Endodermal cell (in vitro differentiated cells): ENCODE measurements around the gene TRIM3. TPM values are rescaled to one million over a fixed set of nuclear protein-coding genes. Genes with fewer than 3 reads are reported as not detected.
"Not testable (repeated sequence)": the region's sequence is repeated elsewhere in the genome, so short reads cannot be mapped to it uniquely, and the experiment has no call there.

ENCODE experiments used
- DNase-seq: peaks from one replicate; pipeline ENCODE4 v3.0.0-alpha.2; 2017
- H3K27ac ChIP-seq: 2 replicates; pipeline ENCODE4 v1.5.1; 2013; ENCODE audit warnings: mild to moderate bottlenecking, low read depth, low read length, moderate library complexity
- H3K27me3 ChIP-seq: 2 replicates; pipeline ENCODE4 v1.6.1; 2013; ENCODE audit warnings: mild to moderate bottlenecking, low read length, moderate library complexity; ENCODE audit not compliant: insufficient read depth, control insufficient read depth, poor library complexity, severe bottlenecking
- H3K36me3 ChIP-seq: 2 replicates; pipeline ENCODE4 v1.7.0; 2013; ENCODE audit warnings: mild to moderate bottlenecking, low read length, moderate library complexity; ENCODE audit not compliant: control insufficient read depth, insufficient read depth
- H3K4me1 ChIP-seq: one replicate; pipeline ENCODE4 v1.7.0; 2013; ENCODE audit warnings: low read length; ENCODE audit not compliant: control insufficient read depth, insufficient read depth
- H3K4me3 ChIP-seq: 2 replicates; pipeline ENCODE4 v1.5.1; 2013; ENCODE audit warnings: mild to moderate bottlenecking, low read length, moderate library complexity
- H3K9ac ChIP-seq: 2 replicates; pipeline ENCODE4 v1.6.1; 2013; ENCODE audit warnings: mild to moderate bottlenecking, low read length, moderate library complexity; ENCODE audit not compliant: poor library complexity, severe bottlenecking; ENCODE audit errors: extremely low read depth
- H3K9me3 ChIP-seq: 2 replicates; pipeline ENCODE4 v1.6.1; 2013; ENCODE audit warnings: mild to moderate bottlenecking, low read length, moderate library complexity; ENCODE audit not compliant: control insufficient read depth
- H3K27ac Mint-ChIP-seq: 2 replicates; pipeline ENCODE4 v1.8.0; 2020; ENCODE audit warnings: mixed read lengths
- H3K27me3 Mint-ChIP-seq: 2 replicates; pipeline ENCODE4 v1.8.0; 2021; ENCODE audit warnings: mild to moderate bottlenecking, mixed read lengths; ENCODE audit not compliant: insufficient read depth
- H3K36me3 Mint-ChIP-seq: 2 replicates; pipeline ENCODE4 v1.8.0; 2020; ENCODE audit warnings: low read depth, mixed read lengths
- H3K4me1 Mint-ChIP-seq: 2 replicates; pipeline ENCODE4 v1.8.0; 2020; ENCODE audit warnings: mixed read lengths
- H3K4me3 Mint-ChIP-seq: 2 replicates; pipeline ENCODE4 v1.8.0; 2020; ENCODE audit warnings: mild to moderate bottlenecking, moderate library complexity, mixed read lengths
- H3K9me3 Mint-ChIP-seq: 2 replicates; pipeline ENCODE4 v1.8.0; 2020; ENCODE audit warnings: mild to moderate bottlenecking, mixed read lengths
- CTCF ChIP-seq: fragments of 200-600 bp; sonication (generic); conservative IDR thresholded peaks from 2 replicates; pipeline ENCODE4 v1.5.0; 2021; ENCODE audit warnings: antibody characterized with exemption, mild to moderate bottlenecking
- WGBS, 2 experiments: methylation state at CpG; one replicate each; pipeline versions ENCODE4 v1.1.5 to v1.1.7; 2013; ENCODE audit warnings: missing lambda C conversion rate in 2 of 2, mixed read lengths in 1 of 2; ENCODE audit not compliant: insufficient coverage in 1 of 2, insufficient read length in 1 of 2; 5-methylcytosine and 5-hydroxymethylcytosine counted together
- long read RNA-seq, 4 experiments: library from polyadenylated mRNA in 2 of 4; library from RNA in 1 of 4; library from capped mRNA in 1 of 4; stranded (forward) in 3 of 4; unstranded in 1 of 4; transcript quantifications; one replicate each; pipeline ENCODE4 v2.0.0, GENCODE V29; 2020 to 2021; ENCODE audit warnings: inconsistent platforms in 1 of 4
- polyA plus RNA-seq, 2 experiments: library from polyadenylated mRNA; stranded (reverse); fragments of 50-300 nt; gene quantifications; one replicate each; pipeline ENCODE4 v1.2.3, GENCODE V29; 2013
- total RNA-seq, 2 donors: library from RNA; stranded (reverse); fragmentation: NEBNext Ultra II Directional in 1 of 2; extraction: Animal tissue kit (Norgen Biotek cat#: 25700) in 1 of 2; gene quantifications; 2 replicates in 1 of 2; 3 replicates in 1 of 2; pipeline ENCODE4 v1.2.1, GENCODE V29; 2021

The TRIM3 gene
- 10 to 100 TPM; 13.0 to 18.0 TPM for total RNA-seq
- 19.9 TPM for polyA plus RNA-seq (2013, experiment 1 of 2)
- polyA plus RNA-seq (2013, experiment 2 of 2), result 17.8 TPM
- long read RNA-seq, experiment 1, partial matches to known transcripts, result 1 of 1 reads
- long read RNA-seq, experiment 1, other reads (novel, unspliced or antisense), result 0 of 1 reads
- long read RNA-seq, experiment 2, transcript TRIM3-201 (12 exons, 2,879 nt), result major isoform, 5 of 19 reads
- long read RNA-seq, experiment 2, partial matches to known transcripts, result 2 of 19 reads
- long read RNA-seq, experiment 2, other reads (novel, unspliced or antisense), result 11 of 19 reads
- long read RNA-seq, experiment 3, transcript TRIM3-201 (12 exons, 2,879 nt), result major isoform, 14 of 27 reads
- long read RNA-seq, experiment 3, partial matches to known transcripts, result 0 of 27 reads
- long read RNA-seq, experiment 3, other reads (novel, unspliced or antisense), result 10 of 27 reads
- long read RNA-seq, experiment 4, result 0 reads

- WGBS, 2 experiments, result 1% methylated on average over 12 to 80 of the region's 87 CpGs
- peak within 1 kb of the TSS; percentile 87 for H3K4me3 ChIP-seq
- peak within 1 kb of the TSS; percentile 73 for H3K27ac ChIP-seq
- no peaks in the 10 kb centered on the region for H3K9me3 ChIP-seq
- H3K27me3 Mint-ChIP-seq, result peaks cover 6% of the 10 kb centered on the region
- peak; percentile 98 for DNase-seq
- peaks cover 22% of the 10 kb centered on the region for H3K36me3 Mint-ChIP-seq
- peak; percentile 53 for TF ChIP-seq CTCF
- H3K36me3 ChIP-seq, result peaks cover 23% of the 10 kb centered on the region
- peak within 1 kb of the TSS; percentile 93 for H3K27ac Mint-ChIP-seq
- H3K4me3 Mint-ChIP-seq, result peak within 1 kb of the TSS; percentile 77
- peak within 1 kb of the TSS; percentile 53 for H3K9ac ChIP-seq
- H3K4me1 ChIP-seq, result peaks cover 2% of the 10 kb centered on the region
- peaks cover 7% of the 10 kb centered on the region for H3K4me1 Mint-ChIP-seq
- H3K27me3 ChIP-seq, result no peaks in the 10 kb centered on the region
- no peaks in the 10 kb centered on the region for H3K9me3 Mint-ChIP-seq
These were observed at the start of gene TRIM3 for GRCh38 chr11:6473451-6474412. TSS of gene TRIM3 (minus strand) at chr11:6473941. CDS start at chr11:6465695, 8,246 bp downstream.

GRCh38 chr11:6523253-6523652 is 49.5 kb upstream of the TRIM3 start:
- H3K36me3 Mint-ChIP-seq, result peaks cover 3% of the 10 kb centered on the region
- no peaks in the 10 kb centered on the region for H3K4me1 Mint-ChIP-seq
- no peaks in the 10 kb centered on the region for H3K27me3 ChIP-seq
- no peak overlapping the region for H3K4me3 ChIP-seq
- no peaks in the 10 kb centered on the region for H3K36me3 ChIP-seq
- 0 to 13% methylated on average over 1 of the region's 1 CpG for WGBS, 2 experiments
- no peak overlapping the region for H3K4me3 Mint-ChIP-seq
- no peak for DNase-seq
- no peaks in the 10 kb centered on the region for H3K4me1 ChIP-seq
- H3K27ac Mint-ChIP-seq, result no peak overlapping the region
- H3K9me3 Mint-ChIP-seq, result no peaks in the 10 kb centered on the region
- no peaks in the 10 kb centered on the region for H3K9me3 ChIP-seq
- H3K27ac ChIP-seq, result no peak overlapping the region
- H3K9ac ChIP-seq, result no peak overlapping the region
- no peak for TF ChIP-seq CTCF
- H3K27me3 Mint-ChIP-seq, result no peaks in the 10 kb centered on the region

- not testable (repeated sequence) for H3K27me3 Mint-ChIP-seq, H3K4me3 Mint-ChIP-seq, H3K27me3 ChIP-seq, DNase-seq, H3K9me3 ChIP-seq, H3K36me3 ChIP-seq, H3K9ac ChIP-seq, H3K4me1 Mint-ChIP-seq, H3K9me3 Mint-ChIP-seq, H3K4me3 ChIP-seq, H3K27ac ChIP-seq, H3K4me1 ChIP-seq, H3K27ac Mint-ChIP-seq, H3K36me3 Mint-ChIP-seq
- WGBS, 2 experiments, result 89 to 90% methylated on average over 2 to 3 of the region's 3 CpGs
These were observed 48.2 kb upstream of the TRIM3 start for GRCh38 chr11:6521946-6522345.
